ENCODE measurements around the gene RNF187.

Gene RNF187

GRCh38 chr1:228487336-228488124, at the start of gene RNF187:
RNF187 (plus strand) TSS chr1:228487382.
- TF ChIP-seq JUND (IDR thresholded peaks at IDR 0.05; ENCODE audit: low read depth), result no peak
- in situ Hi-C loops (cut with HindIII; ENCODE audit: low pct_unique_long_range_greater_than_20kb, low sequenced_read_pairs), result no loop called here
- DNase-seq (ENCODE audit: low read depth in 1 of 2, low spot score in 1 of 2), result peak in 1 of 2 experiments; percentile 98

DNA sequence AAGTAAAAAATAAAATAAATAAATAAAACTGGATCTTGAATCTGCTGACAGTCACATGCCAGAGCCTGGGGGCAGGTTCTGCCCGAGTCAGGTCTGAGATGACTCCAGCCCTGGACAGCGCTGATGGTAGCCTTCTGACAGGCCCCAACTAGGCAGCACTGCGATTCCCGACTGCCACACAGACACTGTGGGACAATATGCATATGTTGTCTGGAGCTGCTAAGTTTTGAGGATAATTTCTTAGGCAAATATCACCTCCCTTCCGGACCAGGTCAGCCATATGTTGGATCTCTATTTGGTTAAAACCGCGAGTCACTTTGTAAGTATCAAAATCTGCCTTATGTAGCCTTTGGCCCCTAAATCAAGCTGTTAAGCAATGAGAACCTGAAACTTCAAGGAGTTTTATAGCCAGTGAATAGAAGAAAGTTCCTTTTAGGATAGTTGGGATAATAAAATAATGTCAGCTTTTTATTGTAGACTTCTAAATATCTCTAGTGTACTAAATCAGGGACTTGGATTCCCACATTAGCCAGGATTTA, 49.7 kb upstream of the RNF187 start:
- in situ Hi-C loops (cut with HindIII; ENCODE audit: low pct_unique_long_range_greater_than_20kb, low sequenced_read_pairs), result no loop called here
- DNase-seq (ENCODE audit: low read depth in 1 of 2, low spot score in 1 of 2), result no peak
- no peak for TF ChIP-seq JUND (IDR thresholded peaks at IDR 0.05; ENCODE audit: low read depth)

GRCh38 chr1:228438266-228438665, 48.9 kb upstream of the RNF187 start:
- no peak for TF ChIP-seq JUND (IDR thresholded peaks at IDR 0.05; ENCODE audit: low read depth)
- DNase-seq (ENCODE audit: low read depth in 1 of 2, low spot score in 1 of 2), result no peak
- in situ Hi-C loops (cut with HindIII; ENCODE audit: low pct_unique_long_range_greater_than_20kb, low sequenced_read_pairs), result no loop called here

DNA sequence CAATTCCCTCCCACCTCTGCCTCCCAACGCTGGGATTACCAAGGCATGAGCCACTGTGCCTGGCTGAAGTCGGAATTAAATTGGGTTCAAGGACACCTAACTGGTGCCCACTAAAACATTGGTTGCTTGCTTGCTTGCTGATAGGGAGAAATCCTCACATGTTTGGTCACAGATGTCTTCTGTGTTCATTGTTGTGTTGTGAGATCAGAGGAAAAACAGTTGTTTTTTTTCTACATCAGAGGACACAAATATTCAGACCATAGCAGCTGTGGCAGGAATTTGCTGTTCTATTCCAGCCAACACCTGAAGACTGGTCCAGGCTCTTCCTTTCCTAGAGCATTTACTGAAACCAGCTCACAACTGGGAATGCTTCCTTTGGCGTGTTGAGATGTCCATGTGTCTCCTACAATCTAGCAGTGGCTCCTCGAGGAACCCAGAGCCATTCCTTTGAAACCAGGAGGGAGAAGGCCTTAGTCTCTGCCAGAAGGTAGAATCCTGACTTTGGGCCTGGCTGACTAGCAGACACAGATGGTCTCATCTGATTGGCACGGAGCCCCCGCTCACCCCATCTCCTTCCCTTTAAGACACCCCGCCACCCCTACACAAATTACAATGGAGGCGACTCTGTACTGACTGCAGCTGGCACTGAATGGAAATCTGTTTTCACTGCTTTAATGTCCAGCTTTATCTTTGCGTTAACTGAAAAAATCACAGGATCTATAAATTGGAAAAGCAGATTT, 46.3 kb upstream of the RNF187 start:
- in situ Hi-C loops (cut with HindIII; ENCODE audit: low pct_unique_long_range_greater_than_20kb, low sequenced_read_pairs), result no loop called here
- no peak for TF ChIP-seq JUND (IDR thresholded peaks at IDR 0.05; ENCODE audit: low read depth)
- no peak for DNase-seq (ENCODE audit: low read depth in 1 of 2, low spot score in 1 of 2)

DNA sequence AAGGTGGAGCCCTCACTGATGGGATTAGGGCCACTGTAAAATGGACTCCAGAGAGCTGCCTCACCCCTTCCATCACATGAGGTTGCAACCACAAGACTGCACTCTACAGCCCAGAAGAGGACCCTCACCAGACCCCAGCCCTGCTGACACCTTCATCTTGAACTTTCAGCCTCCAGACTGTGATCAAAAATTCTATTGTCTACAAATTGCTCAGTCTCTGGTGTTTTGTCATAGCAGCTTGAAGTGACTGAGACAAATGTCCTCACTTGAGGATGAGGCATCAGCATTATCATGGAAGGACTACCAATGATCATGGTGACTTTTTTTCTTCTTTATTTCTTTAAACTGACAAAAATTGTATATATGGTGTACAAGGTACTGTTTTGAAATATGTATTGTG, 43.8 kb upstream of the RNF187 start:
- TF ChIP-seq JUND (IDR thresholded peaks at IDR 0.05; ENCODE audit: low read depth), result no peak
- DNase-seq (ENCODE audit: low read depth in 1 of 2, low spot score in 1 of 2), result no peak
- in situ Hi-C loops (cut with HindIII; ENCODE audit: low pct_unique_long_range_greater_than_20kb, low sequenced_read_pairs), result no loop called here

DNA sequence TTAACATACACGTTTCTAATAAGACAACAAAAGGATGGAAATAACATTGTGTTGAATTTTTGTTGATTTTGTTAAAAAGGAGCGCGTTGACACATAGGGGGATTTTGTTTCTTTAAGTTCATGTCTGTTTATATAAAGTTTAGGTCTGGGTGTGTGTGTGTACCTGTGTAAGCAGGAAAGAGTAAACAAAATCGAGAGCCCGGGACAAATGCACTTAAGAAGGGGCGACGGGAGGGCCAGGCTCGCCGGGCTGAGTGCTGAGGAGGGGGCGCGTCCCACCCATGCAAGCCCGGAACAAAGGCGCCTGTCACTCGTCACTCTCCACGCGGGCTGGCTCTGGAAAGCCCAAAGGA, 41.7 kb upstream of the RNF187 start:
- in situ Hi-C loops (cut with HindIII; ENCODE audit: low pct_unique_long_range_greater_than_20kb, low sequenced_read_pairs), result no loop called here
- no peak for DNase-seq (ENCODE audit: low read depth in 1 of 2, low spot score in 1 of 2)
- no peak for TF ChIP-seq JUND (IDR thresholded peaks at IDR 0.05; ENCODE audit: low read depth)

DNA sequence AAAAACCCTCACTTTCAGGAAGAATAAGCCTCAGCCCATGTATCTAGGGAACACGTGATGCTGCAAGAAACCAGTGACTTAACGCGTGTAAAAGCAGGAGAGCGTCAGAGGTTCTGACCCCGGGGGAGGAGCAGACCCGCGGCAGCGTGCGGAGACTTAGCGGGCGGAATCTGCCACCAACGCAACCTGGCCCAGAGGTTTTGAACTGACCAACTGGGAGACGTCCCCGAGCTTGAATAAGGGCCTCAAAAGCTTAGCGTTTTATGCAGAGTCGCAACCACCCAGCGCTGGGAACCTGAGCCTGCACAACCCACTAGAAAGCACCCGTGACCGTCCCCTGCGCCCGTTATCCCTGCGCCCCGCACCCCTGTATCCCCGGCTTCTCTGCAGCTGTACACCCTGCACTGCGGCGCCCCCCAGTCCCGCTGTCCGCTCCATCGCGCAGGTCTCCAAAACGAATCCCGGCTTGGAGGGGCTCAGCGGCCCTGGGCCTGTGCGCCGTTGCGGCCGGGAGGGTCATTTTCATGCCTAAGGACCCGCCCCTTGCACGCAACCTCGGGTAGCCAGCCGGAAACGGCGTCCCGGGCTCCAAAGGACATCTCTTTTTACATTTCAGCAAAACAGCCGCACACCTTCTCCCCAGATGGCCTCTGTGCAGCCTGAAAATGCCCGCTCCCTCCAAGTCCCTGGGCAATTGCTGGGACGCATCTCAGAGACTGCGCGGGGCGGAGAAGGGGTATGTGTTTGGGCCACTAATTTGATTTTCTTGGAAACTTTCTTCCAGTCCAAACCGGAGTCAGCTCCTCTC, 41.1 kb upstream of the RNF187 start:
- peak; percentile 46 to 73 for DNase-seq (ENCODE audit: low read depth in 1 of 2, low spot score in 1 of 2)
- TF ChIP-seq JUND (IDR thresholded peaks at IDR 0.05; ENCODE audit: low read depth), result no peak
- in situ Hi-C loops (cut with HindIII; ENCODE audit: low pct_unique_long_range_greater_than_20kb, low sequenced_read_pairs), result no loop called here

DNA sequence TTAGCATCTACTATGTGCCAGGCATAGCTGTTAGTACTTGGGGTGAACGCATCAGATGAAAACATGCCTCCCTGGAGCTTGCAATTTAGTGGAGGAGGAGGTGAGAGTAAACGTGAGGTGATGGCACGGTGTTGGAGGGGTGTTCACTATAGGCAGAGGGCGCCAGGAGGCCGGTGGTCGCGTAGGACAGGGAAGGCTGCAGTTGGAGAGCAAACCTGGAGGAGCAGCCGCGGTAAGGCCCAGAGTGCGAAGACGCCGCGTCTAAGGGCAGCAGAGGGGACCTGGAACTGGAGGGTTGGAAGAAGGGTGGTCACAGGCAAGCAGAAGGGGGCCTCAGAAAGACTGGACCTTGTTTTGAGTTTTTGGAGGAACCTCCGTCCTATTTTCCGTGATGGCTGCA, 40.3 kb upstream of the RNF187 start:
- in situ Hi-C loops (cut with HindIII; ENCODE audit: low pct_unique_long_range_greater_than_20kb, low sequenced_read_pairs), result no loop called here
- no peak for TF ChIP-seq JUND (IDR thresholded peaks at IDR 0.05; ENCODE audit: low read depth)
- no peak for DNase-seq (ENCODE audit: low read depth in 1 of 2, low spot score in 1 of 2)

- DNase-seq (ENCODE audit: low read depth in 1 of 2, low spot score in 1 of 2), result no peak
- in situ Hi-C loops (cut with HindIII; ENCODE audit: low pct_unique_long_range_greater_than_20kb, low sequenced_read_pairs), result no loop called here
- no peak for TF ChIP-seq JUND (IDR thresholded peaks at IDR 0.05; ENCODE audit: low read depth)
These were observed 38.8 kb upstream of the RNF187 start for GRCh38 chr1:228448372-228448771.

GRCh38 chr1:228450200-228450599, 37.0 kb upstream of the RNF187 start:
- no peak for DNase-seq (ENCODE audit: low read depth in 1 of 2, low spot score in 1 of 2)
- in situ Hi-C loops (cut with HindIII; ENCODE audit: low pct_unique_long_range_greater_than_20kb, low sequenced_read_pairs), result no loop called here
- no peak for TF ChIP-seq JUND (IDR thresholded peaks at IDR 0.05; ENCODE audit: low read depth)

- TF ChIP-seq JUND (IDR thresholded peaks at IDR 0.05; ENCODE audit: low read depth), result no peak
- in situ Hi-C loops (cut with HindIII; ENCODE audit: low pct_unique_long_range_greater_than_20kb, low sequenced_read_pairs), result no loop called here
- DNase-seq (ENCODE audit: low read depth in 1 of 2, low spot score in 1 of 2), result no peak
These were observed 34.8 kb upstream of the RNF187 start for GRCh38 chr1:228452194-228453021.

Measured in T47D (cell line).